Measurements from ENCODE around the gene FAM117A.

GRCh38 chr17:49779739-49780231, 15.9 kb upstream of the FAM117A start:
- TF ChIP-seq, protein P1, sequence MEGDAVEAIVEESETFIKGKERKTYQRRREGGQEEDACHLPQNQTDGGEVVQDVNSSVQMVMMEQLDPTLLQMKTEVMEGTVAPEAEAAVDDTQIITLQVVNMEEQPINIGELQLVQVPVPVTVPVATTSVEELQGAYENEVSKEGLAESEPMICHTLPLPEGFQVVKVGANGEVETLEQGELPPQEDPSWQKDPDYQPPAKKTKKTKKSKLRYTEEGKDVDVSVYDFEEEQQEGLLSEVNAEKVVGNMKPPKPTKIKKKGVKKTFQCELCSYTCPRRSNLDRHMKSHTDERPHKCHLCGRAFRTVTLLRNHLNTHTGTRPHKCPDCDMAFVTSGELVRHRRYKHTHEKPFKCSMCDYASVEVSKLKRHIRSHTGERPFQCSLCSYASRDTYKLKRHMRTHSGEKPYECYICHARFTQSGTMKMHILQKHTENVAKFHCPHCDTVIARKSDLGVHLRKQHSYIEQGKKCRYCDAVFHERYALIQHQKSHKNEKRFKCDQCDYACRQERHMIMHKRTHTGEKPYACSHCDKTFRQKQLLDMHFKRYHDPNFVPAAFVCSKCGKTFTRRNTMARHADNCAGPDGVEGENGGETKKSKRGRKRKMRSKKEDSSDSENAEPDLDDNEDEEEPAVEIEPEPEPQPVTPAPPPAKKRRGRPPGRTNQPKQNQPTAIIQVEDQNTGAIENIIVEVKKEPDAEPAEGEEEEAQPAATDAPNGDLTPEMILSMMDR (IDR thresholded peaks at IDR 0.05) = peak; percentile 40 to 62 (median 47)
- TF ChIP-seq POLR2A (IDR thresholded peaks at IDR 0.05) (no peak), EP300 (IDR thresholded peaks at IDR 0.05; ENCODE audit: low read depth) (no peak)
